GM19372 (cell line): ENCODE data around the gene CNTN5.

ENCODE experiments used
- ATAC-seq: cut with Tn5 transposase; IDR thresholded peaks from one replicate; pipeline ENCODE4 v1.9.1; 2021; ENCODE audit warnings: mild to moderate bottlenecking, low read depth, moderate library complexity; ENCODE audit not compliant: unreplicated experiment

Gene CNTN5

GRCh38 chr11:100356035-100356434 lies 1335.3 kb downstream of the CNTN5 start:
- no peak for ATAC-seq

- ATAC-seq: no peak
Measured at GRCh38 chr11:100359281-100359680, 1338.5 kb downstream of the CNTN5 start.

- ATAC-seq: no peak
Measured at GRCh38 chr11:100367892-100368291, 1347.1 kb downstream of the CNTN5 start.

- no peak for ATAC-seq
Measured at GRCh38 chr11:100383357-100383865, 1362.7 kb downstream of the CNTN5 start.

- no peak for ATAC-seq
Measured at GRCh38 chr11:100396266-100396665, 1375.5 kb downstream of the CNTN5 start.

GRCh38 chr11:100397401-100397800 lies 1376.7 kb downstream of the CNTN5 start:
- no peak for ATAC-seq

- ATAC-seq: no peak
Measured at GRCh38 chr11:100403816-100404215, 1383.1 kb downstream of the CNTN5 start.

- no peak for ATAC-seq
Measured at GRCh38 chr11:100404907-100405306, 1384.2 kb downstream of the CNTN5 start.
